Loucy (cell line): Measurements from ENCODE around the gene COPS6.

Source experiments
- H2AFZ ChIP-seq: fragments of 200-600 bp; sonication (generic); 2 replicates; pipeline ENCODE4 v1.6.0; 2016; ENCODE audit warnings: antibody characterized with exemption, mild to moderate bottlenecking, low read length, moderate library complexity
- H3F3A ChIP-seq: fragments of 200-600 bp; 2 replicates; pipeline ENCODE4 v1.6.0; 2016; ENCODE audit warnings: antibody characterized with exemption, low read depth, mild to moderate bottlenecking
- H3K27me3 ChIP-seq: fragments of 200-600 bp; sonication (generic); 2 replicates; pipeline ENCODE4 v1.6.1; 2014; ENCODE audit warnings: low read length, mild to moderate bottlenecking; ENCODE audit not compliant: insufficient read depth, poor library complexity, severe bottlenecking
- H3K36me3 ChIP-seq: fragments of 200-600 bp; sonication (generic); 2 replicates; pipeline ENCODE4 v1.6.1; 2016; ENCODE audit warnings: low read length; ENCODE audit not compliant: insufficient read depth
- H3K4me1 ChIP-seq: fragments of 200-600 bp; sonication (generic); 2 replicates; pipeline ENCODE4 v1.5.1; 2014; ENCODE audit warnings: low read length, mild to moderate bottlenecking; ENCODE audit not compliant: insufficient read depth, poor library complexity, severe bottlenecking
- H3K4me2 ChIP-seq: fragments of 200-600 bp; sonication (generic); 2 replicates; pipeline ENCODE4 v1.6.0; 2014; ENCODE audit warnings: antibody characterized with exemption, low read length, low read depth, mild to moderate bottlenecking; ENCODE audit not compliant: poor library complexity, severe bottlenecking
- H3K4me3 ChIP-seq: fragments of 200-600 bp; sonication (generic); 2 replicates; pipeline ENCODE4 v1.5.1; 2014; ENCODE audit warnings: low read length, mild to moderate bottlenecking, mixed read lengths; ENCODE audit not compliant: poor library complexity, severe bottlenecking
- H3K79me2 ChIP-seq: fragments of 200-600 bp; sonication (generic); 2 replicates; pipeline ENCODE4 v1.6.1; 2014; ENCODE audit warnings: low read length; ENCODE audit not compliant: insufficient read depth
- H3K9ac ChIP-seq: fragments of 200-600 bp; sonication (generic); 2 replicates; pipeline ENCODE4 v1.6.0; 2014; ENCODE audit warnings: mild to moderate bottlenecking, low read depth, low read length, moderate library complexity; ENCODE audit not compliant: poor library complexity, severe bottlenecking
- H3K9me2 ChIP-seq: fragments of 200-600 bp; sonication (generic); replicated peaks from 2 replicates; pipeline ENCODE4 v1.6.1; 2016; ENCODE audit warnings: low read depth, low read length, mixed read lengths
- H3K9me3 ChIP-seq: fragments of 200-600 bp; sonication (generic); 2 replicates; pipeline ENCODE4 v1.6.1; 2014; ENCODE audit warnings: mild to moderate bottlenecking, antibody characterized with exemption, low read length, low read depth; ENCODE audit not compliant: insufficient read depth
- H4K20me1 ChIP-seq: fragments of 200-600 bp; sonication (generic); 2 replicates; pipeline ENCODE4 v1.6.0; 2014; ENCODE audit warnings: antibody characterized with exemption, low read length, mild to moderate bottlenecking; ENCODE audit not compliant: insufficient read depth, poor library complexity, severe bottlenecking
- EZH2phosphoT487 ChIP-seq: fragments of 200-600 bp; IDR thresholded peaks from 2 replicates; pipeline ENCODE4 v1.6.1; 2018; ENCODE audit warnings: antibody characterized with exemption, mild to moderate bottlenecking, moderate library complexity, borderline replicate concordance
- TF ChIP-seq, protein P1 (sequence below): fragments of 200-600 bp; sonication (generic); conservative IDR thresholded peaks from 2 replicates; pipeline ENCODE4 v1.5.1; 2014; ENCODE audit warnings: mild to moderate bottlenecking, antibody characterized with exemption, low read length

COPS6 gene

DNA sequence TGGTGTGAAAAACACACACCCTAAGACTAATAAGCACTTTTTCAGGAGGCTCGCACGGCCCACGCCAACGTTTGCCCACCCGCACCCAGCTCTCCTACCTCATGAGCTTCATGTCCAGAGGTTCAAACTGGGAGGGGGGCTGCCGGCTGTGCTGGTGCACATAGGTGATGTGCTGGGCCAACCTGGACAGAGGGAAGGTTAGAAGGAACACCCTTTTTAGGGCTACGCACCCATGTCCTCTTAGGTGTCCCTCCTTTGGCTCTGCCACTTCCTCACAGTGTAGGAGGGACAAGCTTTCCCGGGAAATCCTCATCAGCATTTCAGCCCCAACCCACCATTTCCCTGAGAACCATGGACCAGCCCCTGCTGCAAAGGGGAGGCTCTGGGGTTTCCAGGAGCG lies 6.5 kb downstream of the COPS6 start:
- Histone ChIP-seq H2AFZ (no peak overlapping the region), H3K9me3 (no peaks in the 10 kb centered on the region), H3K9ac (no peak overlapping the region), H3K4me3 (no peak overlapping the region), H3K4me2 (peak overlapping the region; percentile 14), H3K9me2 (no peaks in the 10 kb centered on the region), H3K27me3 (peaks cover 3% of the 10 kb centered on the region), H3F3A (peaks cover 26% of the 10 kb centered on the region; the same call in 1 of the 2 replicates), H3K4me1 (peaks cover 27% of the 10 kb centered on the region), H3K36me3 (peaks cover 95% of the 10 kb centered on the region), H4K20me1 (peaks cover 85% of the 10 kb centered on the region), H3K79me2 (peaks cover 76% of the 10 kb centered on the region)
- TF ChIP-seq, protein P1, sequence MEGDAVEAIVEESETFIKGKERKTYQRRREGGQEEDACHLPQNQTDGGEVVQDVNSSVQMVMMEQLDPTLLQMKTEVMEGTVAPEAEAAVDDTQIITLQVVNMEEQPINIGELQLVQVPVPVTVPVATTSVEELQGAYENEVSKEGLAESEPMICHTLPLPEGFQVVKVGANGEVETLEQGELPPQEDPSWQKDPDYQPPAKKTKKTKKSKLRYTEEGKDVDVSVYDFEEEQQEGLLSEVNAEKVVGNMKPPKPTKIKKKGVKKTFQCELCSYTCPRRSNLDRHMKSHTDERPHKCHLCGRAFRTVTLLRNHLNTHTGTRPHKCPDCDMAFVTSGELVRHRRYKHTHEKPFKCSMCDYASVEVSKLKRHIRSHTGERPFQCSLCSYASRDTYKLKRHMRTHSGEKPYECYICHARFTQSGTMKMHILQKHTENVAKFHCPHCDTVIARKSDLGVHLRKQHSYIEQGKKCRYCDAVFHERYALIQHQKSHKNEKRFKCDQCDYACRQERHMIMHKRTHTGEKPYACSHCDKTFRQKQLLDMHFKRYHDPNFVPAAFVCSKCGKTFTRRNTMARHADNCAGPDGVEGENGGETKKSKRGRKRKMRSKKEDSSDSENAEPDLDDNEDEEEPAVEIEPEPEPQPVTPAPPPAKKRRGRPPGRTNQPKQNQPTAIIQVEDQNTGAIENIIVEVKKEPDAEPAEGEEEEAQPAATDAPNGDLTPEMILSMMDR: no peak
- no peak for TF ChIP-seq EZH2phosphoT487

DNA sequence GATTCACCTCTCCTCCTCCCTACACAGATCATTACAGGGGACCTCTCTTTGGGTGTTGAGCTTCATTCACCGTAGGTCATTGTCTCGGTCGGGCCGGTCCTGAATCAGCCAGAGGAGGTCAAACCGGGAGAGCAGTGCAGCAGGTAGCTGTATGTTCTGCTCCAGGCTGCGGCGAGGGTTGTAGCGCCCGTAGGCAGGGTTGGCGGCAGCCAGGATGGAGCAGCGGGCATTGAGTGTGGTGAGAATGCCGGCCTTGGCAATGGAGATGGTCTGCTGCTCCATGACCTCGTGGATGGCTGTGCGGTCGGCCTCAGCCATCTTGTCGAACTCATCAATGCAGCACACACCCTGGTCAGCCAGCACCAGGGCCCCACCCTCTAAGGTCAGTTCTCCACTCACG lies 6.9 kb downstream of the COPS6 start:
- H3K9me2 ChIP-seq: no peaks in the 10 kb centered on the region
- H3K9ac ChIP-seq: no peak overlapping the region
- peaks cover 25% of the 10 kb centered on the region for H3K4me1 ChIP-seq
- H3K79me2 ChIP-seq: peaks cover 77% of the 10 kb centered on the region
- no peak overlapping the region for H2AFZ ChIP-seq
- H3K36me3 ChIP-seq: peaks cover 95% of the 10 kb centered on the region
- H3K9me3 ChIP-seq: no peaks in the 10 kb centered on the region
- H3K27me3 ChIP-seq: peaks cover 5% of the 10 kb centered on the region
- peak overlapping the region; percentile 14 for H3K4me2 ChIP-seq
- H3K4me3 ChIP-seq: no peak overlapping the region
- H3F3A ChIP-seq: peaks cover 23% of the 10 kb centered on the region; the same call in 1 of the 2 replicates
- H4K20me1 ChIP-seq: peaks cover 87% of the 10 kb centered on the region
- TF ChIP-seq, protein P1: no peak
- no peak for TF ChIP-seq EZH2phosphoT487

DNA sequence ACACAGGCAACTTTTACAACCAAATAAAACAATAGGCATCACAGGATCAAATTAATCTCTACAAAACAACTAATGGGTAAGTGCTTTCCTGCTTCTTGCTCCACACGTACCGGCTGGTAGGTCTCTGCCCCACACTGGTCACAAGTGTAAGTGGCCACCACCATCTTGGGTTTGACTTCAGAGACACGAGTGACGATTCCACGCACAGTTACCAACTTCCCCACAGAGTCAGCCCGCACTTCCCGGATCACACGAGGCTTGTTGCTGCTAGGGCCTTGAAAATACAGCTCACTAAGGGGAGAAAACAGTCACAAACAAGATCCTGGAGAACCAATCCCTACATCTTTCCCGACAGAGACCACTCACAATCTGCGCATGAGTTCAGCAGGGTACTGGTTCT lies 10.1 kb downstream of the COPS6 start:
- Histone ChIP-seq H3K4me1 (peaks cover 31% of the 10 kb centered on the region), H3K9me3 (no peaks in the 10 kb centered on the region), H3K36me3 (peaks cover 63% of the 10 kb centered on the region), H2AFZ (no peak overlapping the region), H3K4me3 (peak overlapping the region; percentile 98), H3K79me2 (peaks cover 87% of the 10 kb centered on the region), H3K27me3 (peaks cover 9% of the 10 kb centered on the region), H3K9ac (peak overlapping the region; percentile 100), H3K4me2 (peak overlapping the region; percentile 90), H4K20me1 (peaks cover 66% of the 10 kb centered on the region), H3F3A (0 out of 2 replicates have a peak, but pooled peaks cover 2% of the 10 kb centered on the region), H3K9me2 (no peaks in the 10 kb centered on the region)
- no peak for TF ChIP-seq EZH2phosphoT487
- TF ChIP-seq, protein P1: no peak
